ENCODE measurements around the gene GPR32. TPM values are rescaled to one million over a fixed set of nuclear protein-coding genes. Genes with fewer than 3 reads are reported as not detected.

GPR32 gene
- total and polyA plus RNA-seq, 2 of the 8 experiments (the other 6 are each of a cell fraction or from before 2014, with no cell fraction given), result not detected

- no peak for TF ChIP-seq USF2 (IDR thresholded peaks at IDR 0.05; ENCODE audit: low read length)
- TF ChIP-seq RBBP5 (IDR thresholded peaks at IDR 0.05; ENCODE audit: borderline replicate concordance, low read depth, low read length), result no peak
- TF ChIP-seq E2F6 (IDR thresholded peaks at IDR 0.05), result peak; percentile 87
- TF ChIP-seq KDM5A (IDR thresholded peaks at IDR 0.05; ENCODE audit: low read length), result no peak
- peak in 1 of 2 experiments; percentile 93; a peak in 2 of 3 replicates for TF ChIP-seq POLR2A (IDR thresholded peaks at IDR 0.05; ENCODE audit: control extremely low read depth in 1 of 2, low read depth in 2 of 2, low read length in 2 of 2)
- no peak for TF ChIP-seq TCF12 (IDR thresholded peaks at IDR 0.05; ENCODE audit: low read depth, low read length)
- TF ChIP-seq CREB1 (IDR thresholded peaks at IDR 0.05), result 0 out of 2 replicates have a peak, but pooled peaks have one; percentile 6
- no peak for TF ChIP-seq YY1 (IDR thresholded peaks at IDR 0.05; ENCODE audit: low read depth, low read length)
- TF ChIP-seq EGR1 (IDR thresholded peaks at IDR 0.05; ENCODE audit: borderline replicate concordance, low read depth, low read length), result peak; percentile 34; the same call in 1 of the 2 replicates
- TF ChIP-seq BRCA1 (IDR thresholded peaks at IDR 0.05; ENCODE audit: low read depth, low read length), result peak; percentile 79
- no peak for TF ChIP-seq ASH2L (IDR thresholded peaks at IDR 0.05; ENCODE audit: low read length)
- no peak for TF ChIP-seq NANOG (IDR thresholded peaks at IDR 0.05; ENCODE audit: insufficient read depth, low read depth, low read length, poor library complexity, severe bottlenecking)
- peak; percentile 1; the same call in 1 of the 2 replicates for TF ChIP-seq PHF8 (conservative IDR thresholded peaks at IDR 0.05; ENCODE audit: low read depth, low read length)
- no peak for TF ChIP-seq KDM4A (IDR thresholded peaks at IDR 0.05; ENCODE audit: low read depth, low read length, severe bottlenecking)
- 0 out of 2 replicates have a peak, but pooled peaks have one; percentile 2 for TF ChIP-seq SUZ12 (IDR thresholded peaks at IDR 0.05; ENCODE audit: low read length)
- TF ChIP-seq JUND (IDR thresholded peaks at IDR 0.05; ENCODE audit: low read length), result no peak
- TF ChIP-seq RAD21 (IDR thresholded peaks at IDR 0.05 in 1 of 2, conservative IDR thresholded peaks at IDR 0.05 in 1 of 2; ENCODE audit: low read depth in 2 of 2, low read length in 2 of 2), result peak; percentile 47 to 61
- TF ChIP-seq TEAD4 (IDR thresholded peaks at IDR 0.05; ENCODE audit: low read depth, low read length), result no peak
- TF ChIP-seq TAF7 (optimal IDR thresholded peaks at IDR 0.05; ENCODE audit: borderline replicate concordance, low read depth, low read length), result no peak
- no peak for TF ChIP-seq GABPA (IDR thresholded peaks at IDR 0.05; ENCODE audit: borderline replicate concordance, insufficient read depth, low read length)
- no peak for TF ChIP-seq CTBP2 (IDR thresholded peaks at IDR 0.05; ENCODE audit: borderline replicate concordance, insufficient read depth, insufficient read length, low read length)
These were observed 45.6 kb upstream of the GPR32 start (continued) for GRCh38 chr19:50724522-50725217.
